ENCODE measurements around the gene PSME3IP1.

- no peak for TF ChIP-seq POLR2A (IDR thresholded peaks at IDR 0.05)
- TF ChIP-seq CTCF (IDR thresholded peaks at IDR 0.05): no peak
These were observed 16.5 kb downstream of the PSME3IP1 start for GRCh38 chr16:57169327-57169726.
